Mesodermal cell (in vitro differentiated cells): ENCODE data around the gene KRTAP21-1. TPM values are rescaled to one million over a fixed set of nuclear protein-coding genes. Genes with fewer than 3 reads are reported as not detected.
"Not testable (repeated sequence)": the region's sequence is repeated elsewhere in the genome, so short reads cannot be mapped to it uniquely, and the experiment has no call there.

Experiments
- H3K27ac ChIP-seq: 2 replicates; pipeline ENCODE4 v1.7.0; 2013; ENCODE audit warnings: mild to moderate bottlenecking, low read depth, low read length, moderate library complexity; ENCODE audit not compliant: severe bottlenecking
- H3K36me3 ChIP-seq: 2 replicates; pipeline ENCODE4 v1.7.1; 2013; ENCODE audit warnings: mild to moderate bottlenecking, low read length, moderate library complexity; ENCODE audit not compliant: control insufficient read depth, insufficient read depth
- H3K4me1 ChIP-seq: one replicate; pipeline ENCODE4 v1.7.1; 2013; ENCODE audit warnings: mild to moderate bottlenecking, low read length; ENCODE audit not compliant: insufficient read depth, control insufficient read depth, poor library complexity, severe bottlenecking
- H3K4me3 ChIP-seq: 2 replicates; pipeline ENCODE4 v1.7.0; 2013; ENCODE audit warnings: low read length, control low read depth, mild to moderate bottlenecking; ENCODE audit not compliant: insufficient read depth, poor library complexity, severe bottlenecking; ENCODE audit errors: extremely low read depth
- H3K9me3 ChIP-seq: 2 replicates; pipeline ENCODE4 v1.7.1; 2013; ENCODE audit warnings: mild to moderate bottlenecking, low read length, moderate library complexity; ENCODE audit not compliant: control insufficient read depth
- WGBS, 2 experiments: methylation state at CpG; one replicate each; pipeline ENCODE4 v1.1.5; 2013; ENCODE audit warnings: missing lambda C conversion rate in 2 of 2; ENCODE audit not compliant: insufficient coverage in 2 of 2; 5-methylcytosine and 5-hydroxymethylcytosine counted together
- polyA plus RNA-seq, 2 experiments: library from polyadenylated mRNA; stranded (reverse); fragments of 50-300 nt; gene quantifications; one replicate each; pipeline ENCODE4 v1.2.3, GENCODE V29; 2013

KRTAP21-1 gene
- not detected for polyA plus RNA-seq (2013, experiment 1 of 2)
- not detected for polyA plus RNA-seq (2013, experiment 2 of 2)

- not testable (repeated sequence) for H3K4me3 ChIP-seq, H3K9me3 ChIP-seq, H3K4me1 ChIP-seq, H3K36me3 ChIP-seq, H3K27ac ChIP-seq
- WGBS, 2 experiments: no CpG with 5 or more reads among the region's 2 CpGs
Observed at GRCh38 chr21:30755328-30755727, at the start of gene KRTAP21-1. KRTAP21-1 (minus strand) TSS chr21:30755428; CDS start chr21:30755378, 50 bp downstream.

GRCh38 chr21:30800605-30801004 is 45.4 kb upstream of the KRTAP21-1 start:
- Histone ChIP-seq H3K4me1 (no peaks in the 10 kb centered on the region), H3K36me3 (no peaks in the 10 kb centered on the region), H3K9me3 (no peaks in the 10 kb centered on the region), H3K4me3 (no peak overlapping the region), H3K27ac (no peak overlapping the region)
- 63% methylated on average over 1 of the region's 1 CpG; no CpG with 5 or more reads in 1 of the 2 experiments for WGBS, 2 experiments

- no peak overlapping the region for H3K4me3 ChIP-seq
- no peak overlapping the region for H3K27ac ChIP-seq
- WGBS, 2 experiments: 75 to 78% methylated on average over 1 of the region's 2 CpGs
- no peaks in the 10 kb centered on the region for H3K9me3 ChIP-seq
- no peaks in the 10 kb centered on the region for H3K4me1 ChIP-seq
- no peaks in the 10 kb centered on the region for H3K36me3 ChIP-seq
Observed at GRCh38 chr21:30793581-30794314, 38.5 kb upstream of the KRTAP21-1 start.

- no peaks in the 10 kb centered on the region for H3K36me3 ChIP-seq
- WGBS, 2 experiments: no CpG with 5 or more reads among the region's 1 CpG
- no peak overlapping the region for H3K27ac ChIP-seq
- no peak overlapping the region for H3K4me3 ChIP-seq
- no peaks in the 10 kb centered on the region for H3K9me3 ChIP-seq
- no peaks in the 10 kb centered on the region for H3K4me1 ChIP-seq
Observed at GRCh38 chr21:30779249-30779648, 24.0 kb upstream of the KRTAP21-1 start.

GRCh38 chr21:30769724-30770431 is 14.7 kb upstream of the KRTAP21-1 start:
- H3K27ac ChIP-seq: no peak overlapping the region
- no peaks in the 10 kb centered on the region for H3K4me1 ChIP-seq
- H3K4me3 ChIP-seq: no peak overlapping the region
- H3K36me3 ChIP-seq: no peaks in the 10 kb centered on the region
- 90% methylated on average over 1 of the region's 4 CpGs; no CpG with 5 or more reads in 1 of the 2 experiments for WGBS, 2 experiments
- H3K9me3 ChIP-seq: no peaks in the 10 kb centered on the region

- Histone ChIP-seq H3K27ac (no peak overlapping the region), H3K9me3 (peaks cover 4% of the 10 kb centered on the region), H3K36me3 (no peaks in the 10 kb centered on the region), H3K4me1 (no peaks in the 10 kb centered on the region), H3K4me3 (no peak overlapping the region)
- 80 to 81% methylated on average over 1 to 2 of the region's 2 CpGs for WGBS, 2 experiments
Observed at GRCh38 chr21:30760776-30761175, 5.5 kb upstream of the KRTAP21-1 start.

GRCh38 chr21:30758306-30758705 is 3.1 kb upstream of the KRTAP21-1 start:
- H3K4me3 ChIP-seq: no peak overlapping the region
- H3K4me1 ChIP-seq: no peaks in the 10 kb centered on the region
- H3K9me3 ChIP-seq: no peaks in the 10 kb centered on the region
- 22% methylated on average over 1 of the region's 2 CpGs; no CpG with 5 or more reads in 1 of the 2 experiments for WGBS, 2 experiments
- no peak overlapping the region for H3K27ac ChIP-seq
- H3K36me3 ChIP-seq: no peaks in the 10 kb centered on the region

GRCh38 chr21:30747159-30747558 is 8.1 kb downstream of the KRTAP21-1 start, which contains the start of gene KRTAP21-2:
KRTAP21-2 (minus strand) TSS chr21:30747259; CDS start chr21:30747202, 57 bp downstream.
- no peaks in the 10 kb centered on the region for H3K9me3 ChIP-seq
- H3K4me1 ChIP-seq: no peaks in the 10 kb centered on the region
- H3K27ac ChIP-seq: no peak within 1 kb of the TSS
- no peak within 1 kb of the TSS for H3K4me3 ChIP-seq
- H3K36me3 ChIP-seq: no peaks in the 10 kb centered on the region

GRCh38 chr21:30740462-30740861 is 14.8 kb downstream of the KRTAP21-1 start:
- Histone ChIP-seq H3K4me1 (no peaks in the 10 kb centered on the region), H3K36me3 (no peaks in the 10 kb centered on the region), H3K27ac (no peak overlapping the region), H3K4me3 (no peak overlapping the region), H3K9me3 (no peaks in the 10 kb centered on the region)
- 100% methylated on average over 1 of the region's 2 CpGs for WGBS, 2 experiments

- WGBS, 2 experiments: no CpG with 5 or more reads among the region's 1 CpG
- Histone ChIP-seq H3K4me1 (no peaks in the 10 kb centered on the region), H3K4me3 (no peak overlapping the region), H3K9me3 (no peaks in the 10 kb centered on the region), H3K27ac (no peak overlapping the region), H3K36me3 (no peaks in the 10 kb centered on the region)
Observed at GRCh38 chr21:30733026-30733425, 22.2 kb downstream of the KRTAP21-1 start.

GRCh38 chr21:30726726-30727125 is 28.5 kb downstream of the KRTAP21-1 start:
- H3K9me3 ChIP-seq: no peaks in the 10 kb centered on the region
- H3K4me1 ChIP-seq: no peaks in the 10 kb centered on the region
- H3K36me3 ChIP-seq: no peaks in the 10 kb centered on the region
- H3K4me3 ChIP-seq: no peak overlapping the region
- H3K27ac ChIP-seq: no peak overlapping the region
- WGBS, 2 experiments: no CpG with 5 or more reads among the region's 1 CpG
